ENCODE data around the gene LRRC8E. TPM values are rescaled to one million over a fixed set of nuclear protein-coding genes. Genes with fewer than 3 reads are reported as not detected.

Gene LRRC8E
- total and polyA plus RNA-seq, 10 of the 15 experiments (the other 5 are each of a cell fraction or from before 2014, with no cell fraction given), result 0.04 to 0.32 (median 0.25) TPM; not detected in 7

DNA sequence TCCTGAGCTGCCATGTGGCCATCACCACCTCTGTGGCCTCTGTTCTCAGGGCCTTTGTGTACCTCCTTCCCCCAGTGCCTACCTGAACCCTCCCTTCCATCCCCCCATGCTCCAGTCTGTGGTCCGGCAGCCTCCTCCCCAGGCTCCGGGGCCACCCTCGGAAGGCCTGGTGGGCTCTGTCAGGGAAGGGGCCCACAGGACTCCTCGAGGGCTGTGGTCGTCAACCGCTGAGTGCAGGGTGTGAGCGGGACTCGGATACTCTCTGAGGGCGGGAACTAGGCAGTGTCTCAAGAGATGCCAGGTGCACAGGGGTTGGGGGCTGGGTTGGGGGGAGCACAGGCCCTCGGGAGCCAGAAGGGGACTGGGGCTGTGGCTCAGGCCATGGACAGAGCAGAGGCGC, 19.2 kb downstream of the LRRC8E start:
- in situ Hi-C loops (cut with MboI), result no loop called here
- DNase-seq (ENCODE audit: low read depth, low spot score), result no peak

More for the DNA sequence above, 19.2 kb downstream of the LRRC8E start:
- no peak overlapping the region for H3K4me2 ChIP-seq (ENCODE audit: control insufficient read depth, insufficient read depth)
- ATAC-seq, result no peak
- ChIA-PET CTCF (interaction anchor here (0.7 kb wide), 1 partner anchor 10 kb away, joined by 3 read pairs; no protein-coding TSS in a partner anchor), RAD21 (ENCODE audit: unreplicated experiment) (no interaction called here), POLR2A (no interaction called here), SMC1A (ENCODE audit: uncharacterized antibody, unreplicated experiment) (no interaction called here)
- no peak overlapping the region for H2AFZ ChIP-seq (ENCODE audit: control insufficient read depth, low read depth, low read length)
- H3K79me2 ChIP-seq (ENCODE audit: control insufficient read depth, insufficient read depth, low read length), result peaks cover 36% of the 10 kb centered on the region
- FAIRE-seq, result no peak
- H3K27ac ChIP-seq (ENCODE audit: control insufficient read depth, insufficient read depth), result no peak overlapping the region
- H3K9me3 ChIP-seq (replicated peaks; ENCODE audit: control insufficient read depth, insufficient read depth, low read length), result no peaks in the 10 kb centered on the region
- intact Hi-C loops (cut with micrococcal nuclease; ENCODE audit: unreplicated experiment), result loop anchor here (10.0 kb wide), 1 partner anchor 223 kb away; the partner anchor contains the start of gene TRAPPC5
- H3K4me3 ChIP-seq, result no peak overlapping the region
- no TSS peak for BruUV-seq (replicated peaks)
- H3K36me3 ChIP-seq (ENCODE audit: control insufficient read depth in 2 of 2, insufficient read depth in 2 of 2, low read length in 1 of 2), result peaks cover 0 to 14% of the 10 kb centered on the region in 2 experiments; a peak in 3 of 4 replicates
- no peaks in the 10 kb centered on the region for H3K27me3 ChIP-seq (replicated peaks in 1 of 2; ENCODE audit: control insufficient read depth in 2 of 2, insufficient read depth in 2 of 2, low read length in 1 of 2)
- H4K20me1 ChIP-seq (ENCODE audit: control insufficient read depth, insufficient read depth), result peaks cover 9% of the 10 kb centered on the region; the same call in 1 of the 2 replicates
- no peak overlapping the region for H3K9ac ChIP-seq (ENCODE audit: control insufficient read depth, insufficient read depth, low read length)
- TF ChIP-seq SPI1 (IDR thresholded peaks at IDR 0.05; ENCODE audit: borderline replicate concordance, insufficient read depth, low read depth, low read length) (no peak), ZZZ3 (IDR thresholded peaks at IDR 0.05; ENCODE audit: control insufficient read depth, insufficient read length, low read depth) (no peak), ETV6 (conservative IDR thresholded peaks at IDR 0.05 in 1 of 2, IDR thresholded peaks at IDR 0.05 in 1 of 2; ENCODE audit: borderline replicate concordance in 1 of 2, low read depth in 1 of 2) (no peak), NR2C2 (IDR thresholded peaks at IDR 0.05; ENCODE audit: borderline replicate concordance, control insufficient read depth, insufficient read length, low read depth) (no peak), IRF4 (IDR thresholded peaks at IDR 0.05; ENCODE audit: low read depth, low read length) (no peak), CREM (IDR thresholded peaks at IDR 0.05; ENCODE audit: low read depth) (no peak), ATF2 (IDR thresholded peaks at IDR 0.05; ENCODE audit: low read length) (no peak), CBX5 (IDR thresholded peaks at IDR 0.05; ENCODE audit: low read depth) (no peak), POLR2A (IDR thresholded peaks at IDR 0.05; ENCODE audit: low read depth, low read length) (no peak), NFYA (IDR thresholded peaks at IDR 0.05; ENCODE audit: borderline replicate concordance, low read depth, low read length) (no peak), DPF2 (IDR thresholded peaks at IDR 0.05) (no peak), MEF2B (IDR thresholded peaks at IDR 0.05; ENCODE audit: partially characterized antibody, poor library complexity, severe bottlenecking) (no peak), KAT2A (conservative IDR thresholded peaks at IDR 0.05; ENCODE audit: control insufficient read depth, low read depth, low read length) (no peak), NFXL1 (IDR thresholded peaks at IDR 0.05; ENCODE audit: borderline replicate concordance) (no peak)
- TF ChIP-seq, protein P1, sequence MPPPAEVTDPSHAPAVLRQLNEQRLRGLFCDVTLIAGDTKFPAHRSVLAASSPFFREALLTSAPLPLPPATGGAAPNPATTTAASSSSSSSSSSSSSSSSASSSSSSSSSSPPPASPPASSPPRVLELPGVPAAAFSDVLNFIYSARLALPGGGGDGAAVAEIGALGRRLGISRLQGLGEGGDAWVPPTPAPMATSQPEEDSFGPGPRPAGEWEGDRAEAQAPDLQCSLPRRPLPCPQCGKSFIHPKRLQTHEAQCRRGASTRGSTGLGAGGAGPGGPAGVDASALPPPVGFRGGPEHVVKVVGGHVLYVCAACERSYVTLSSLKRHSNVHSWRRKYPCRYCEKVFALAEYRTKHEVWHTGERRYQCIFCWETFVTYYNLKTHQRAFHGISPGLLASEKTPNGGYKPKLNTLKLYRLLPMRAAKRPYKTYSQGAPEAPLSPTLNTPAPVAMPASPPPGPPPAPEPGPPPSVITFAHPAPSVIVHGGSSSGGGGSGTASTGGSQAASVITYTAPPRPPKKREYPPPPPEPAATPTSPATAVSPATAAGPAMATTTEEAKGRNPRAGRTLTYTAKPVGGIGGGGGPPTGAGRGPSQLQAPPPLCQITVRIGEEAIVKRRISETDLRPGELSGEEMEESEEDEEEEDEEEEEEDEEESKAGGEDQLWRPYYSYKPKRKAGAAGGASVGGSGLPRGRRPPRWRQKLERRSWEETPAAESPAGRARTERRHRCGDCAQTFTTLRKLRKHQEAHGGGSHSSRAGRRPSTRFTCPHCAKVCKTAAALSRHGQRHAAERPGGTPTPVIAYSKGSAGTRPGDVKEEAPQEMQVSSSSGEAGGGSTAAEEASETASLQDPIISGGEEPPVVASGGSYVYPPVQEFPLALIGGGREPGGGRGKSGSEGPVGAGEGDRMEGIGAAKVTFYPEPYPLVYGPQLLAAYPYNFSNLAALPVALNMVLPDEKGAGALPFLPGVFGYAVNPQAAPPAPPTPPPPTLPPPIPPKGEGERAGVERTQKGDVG (CRISPR knock-in tag; IDR thresholded peaks at IDR 0.05), result no peak
- peaks cover 13% of the 10 kb centered on the region for H3K4me1 ChIP-seq (ENCODE audit: control insufficient read depth, insufficient read depth, low read length)
- 97% methylated on average over 11 of the region's 11 CpGs for WGBS (ENCODE audit: insufficient coverage, insufficient replicate concordance, low lambda C conversion rate, missing lambda C conversion rate)
